PC-9 (cell line): Measurements from ENCODE around the gene OR10K1. TPM values are rescaled to one million over a fixed set of nuclear protein-coding genes. Genes with fewer than 3 reads are reported as not detected.
"Not testable (repeated sequence)": the region's sequence is repeated elsewhere in the genome, so short reads cannot be mapped to it uniquely, and the experiment has no call there.

Experiments
- BruUV-seq: library from RNA; stranded (reverse); fragments of 400-500 nt; replicated peaks from 2 replicates; lab custom pipeline; 2021; lab: Mats Ljungman, UMichigan
- CTCF ChIA-PET: fragments of 300-600 bp; sonication (Branson Sonifier 250); formaldehyde crosslinking; loops from one replicate; lab custom pipeline; 2022; ENCODE audit warnings: antibody characterized with exemption; lab: Charles Lee
- POLR2A ChIA-PET: fragments of 300-600 bp; sonication (Branson Sonifier 250); formaldehyde crosslinking; loops from one replicate; lab custom pipeline; 2022; ENCODE audit warnings: antibody characterized with exemption; ENCODE audit not compliant: unreplicated experiment; lab: Charles Lee
- DNase-seq, 2 experiments: peaks; one replicate each; pipeline versions ENCODE4 v3.0.0 to v3.0.0-alpha.2; 2015 to 2022; ENCODE audit warnings: mixed read lengths in 1 of 2
- H2AFZ ChIP-seq: fragments of 200-600 bp; sonication (generic); 2 replicates; pipeline ENCODE4 v1.8.1; 2017; ENCODE audit warnings: antibody characterized with exemption
- H3F3A ChIP-seq: fragments of 200-600 bp; sonication (generic); 2 replicates; pipeline ENCODE4 v1.8.1; 2017; ENCODE audit warnings: antibody characterized with exemption, mild to moderate bottlenecking, low read depth; ENCODE audit not compliant: insufficient read depth
- H3K27ac ChIP-seq: fragments of 200-600 bp; sonication (generic); 2 replicates; pipeline ENCODE4 v1.6.1; 2016; ENCODE audit warnings: mixed run types
- H3K27me3 ChIP-seq: fragments of 200-600 bp; sonication (generic); 2 replicates; pipeline ENCODE4 v1.6.1; 2016; ENCODE audit warnings: low read depth, mixed run types; ENCODE audit not compliant: insufficient read depth
- H3K36me3 ChIP-seq: fragments of 200-600 bp; sonication (generic); 2 replicates; pipeline ENCODE4 v1.6.1; 2016; ENCODE audit warnings: low read depth, mixed run types
- H3K4me1 ChIP-seq: fragments of 200-600 bp; sonication (generic); replicated peaks from 2 replicates; pipeline ENCODE4 v1.6.1; 2016; ENCODE audit warnings: mixed run types; ENCODE audit not compliant: insufficient read depth
- H3K4me2 ChIP-seq: fragments of 200-600 bp; sonication (generic); 2 replicates; pipeline ENCODE4 v1.6.1; 2017; ENCODE audit warnings: mixed run types
- H3K4me3 ChIP-seq: fragments of 200-600 bp; sonication (generic); 2 replicates; pipeline ENCODE4 v1.6.1; 2016; ENCODE audit warnings: mixed run types
- H3K79me2 ChIP-seq: fragments of 200-600 bp; sonication (generic); 2 replicates; pipeline ENCODE4 v1.6.1; 2017; ENCODE audit warnings: low read depth, mixed run types
- H3K9me2 ChIP-seq: fragments of 200-600 bp; sonication (generic); 2 replicates; pipeline ENCODE4 v1.8.1; 2017; ENCODE audit warnings: mild to moderate bottlenecking; ENCODE audit not compliant: insufficient read depth
- H3K9me3 ChIP-seq: fragments of 200-600 bp; sonication (generic); 2 replicates; pipeline ENCODE4 v1.8.1; 2016; ENCODE audit warnings: low read depth; ENCODE audit not compliant: insufficient read depth
- H4K20me1 ChIP-seq: fragments of 200-600 bp; sonication (generic); 2 replicates; pipeline ENCODE4 v1.8.1; 2017; ENCODE audit not compliant: insufficient read depth
- CTCF ChIP-seq: fragments of 200-600 bp; sonication (generic); conservative IDR thresholded peaks from 2 replicates; pipeline ENCODE4 v1.6.1; 2017; ENCODE audit warnings: mixed run types, antibody characterized with exemption, mild to moderate bottlenecking, moderate library complexity
- EZH2 ChIP-seq: fragments of 200-600 bp; sonication (generic); IDR thresholded peaks from 2 replicates; pipeline ENCODE4 v1.8.0; 2017; ENCODE audit warnings: antibody characterized with exemption, low read depth
- intact Hi-C: fragments of 100-400 bp; cut with micrococcal nuclease; formaldehyde crosslinking; loops from one replicate; pipeline ENCODE4 v1.10.0; 2022; ENCODE audit not compliant: unreplicated experiment
- total RNA-seq: library from RNA; stranded (reverse); gene quantifications from 2 replicates; pipeline ENCODE4 v1.2.3, GENCODE V29; 2021

Gene OR10K1
- total RNA-seq, 1 experiment from 2014 or later, result not detected

- Histone ChIP-seq H3K4me2 (no peak overlapping the region), H3K4me1 (no peaks in the 10 kb centered on the region), H3K27ac (no peak overlapping the region), H4K20me1 (no peaks in the 10 kb centered on the region), H3K79me2 (no peaks in the 10 kb centered on the region), H3K4me3 (no peak overlapping the region), H3F3A (no peaks in the 10 kb centered on the region), H3K36me3 (no peaks in the 10 kb centered on the region), H3K27me3 (no peaks in the 10 kb centered on the region), H3K9me2 (no peaks in the 10 kb centered on the region), H2AFZ (no peak overlapping the region), H3K9me3 (no peaks in the 10 kb centered on the region)
- intact Hi-C loops, result no loop called here
- CTCF ChIA-PET, result no interaction called here
- no peak for DNase-seq
- no peak for TF ChIP-seq EZH2
- no peak for TF ChIP-seq CTCF
- POLR2A ChIA-PET, result no interaction called here
- BruUV-seq, result no TSS peak
Observed at GRCh38 chr1:158422212-158422611, 39.4 kb upstream of the OR10K1 start.

- no peaks in the 10 kb centered on the region for H3K36me3 ChIP-seq
- H3K27me3 ChIP-seq, result no peaks in the 10 kb centered on the region
- POLR2A ChIA-PET, result no interaction called here
- H3K9me3 ChIP-seq, result no peaks in the 10 kb centered on the region
- H3K4me1 ChIP-seq, result no peaks in the 10 kb centered on the region
- CTCF ChIA-PET, result no interaction called here
- intact Hi-C loops, result no loop called here
- no peak overlapping the region for H3K27ac ChIP-seq
- no TSS peak for BruUV-seq
- no peak overlapping the region for H3K4me2 ChIP-seq
- H4K20me1 ChIP-seq, result no peaks in the 10 kb centered on the region
- no peak for DNase-seq
- TF ChIP-seq EZH2, result no peak
- TF ChIP-seq CTCF, result no peak
- no peak overlapping the region for H2AFZ ChIP-seq
- no peak overlapping the region for H3K4me3 ChIP-seq
- H3F3A ChIP-seq, result no peaks in the 10 kb centered on the region
- no peaks in the 10 kb centered on the region for H3K9me2 ChIP-seq
- no peaks in the 10 kb centered on the region for H3K79me2 ChIP-seq
Observed at GRCh38 chr1:158425027-158425426, 36.6 kb upstream of the OR10K1 start.

- Histone ChIP-seq H2AFZ (no peak within 1 kb of the TSS), H3K36me3 (no peaks in the 10 kb centered on the region), H3K4me3 (no peak within 1 kb of the TSS), H3K27ac (no peak within 1 kb of the TSS), H4K20me1 (no peaks in the 10 kb centered on the region; the same call in 1 of the 2 replicates), H3K4me2 (no peak within 1 kb of the TSS), H3K9me3 (no peaks in the 10 kb centered on the region), H3K27me3 (no peaks in the 10 kb centered on the region), H3K4me1 (no peaks in the 10 kb centered on the region), H3K9me2 (no peaks in the 10 kb centered on the region), H3K79me2 (no peaks in the 10 kb centered on the region), H3F3A (no peaks in the 10 kb centered on the region)
- TF ChIP-seq CTCF (no peak), EZH2 (no peak)
- intact Hi-C loops, result no loop called here
- BruUV-seq, result no TSS peak
- ChIA-PET POLR2A (no interaction called here), CTCF (no interaction called here)
- no peak for DNase-seq
Observed at GRCh38 chr1:158426137-158426536, 35.5 kb upstream of the OR10K1 start, which contains the start of gene OR10K2. Gene OR10K2, minus strand, starts transcription at chr1:158426237. Its CDS starts 5,371 bp downstream, at chr1:158420866.

- H3K4me1 ChIP-seq, H3K79me2 ChIP-seq, intact Hi-C loops, CTCF ChIA-PET, H3K4me2 ChIP-seq, H2AFZ ChIP-seq, H3F3A ChIP-seq, POLR2A ChIA-PET, H3K4me3 ChIP-seq, H4K20me1 ChIP-seq, H3K9me2 ChIP-seq, BruUV-seq, H3K27me3 ChIP-seq, H3K9me3 ChIP-seq, H3K27ac ChIP-seq, DNase-seq, H3K36me3 ChIP-seq: not testable (repeated sequence)
Observed at GRCh38 chr1:158430163-158430562, 31.5 kb upstream of the OR10K1 start.
